BE2C (cell line): ENCODE results near the gene ZNF335.

Source experiments
- DNase-seq: peaks from one replicate; pipeline ENCODE4 v3.0.0-alpha.2; 2020
- H3K27me3 ChIP-seq: fragments of 250-450 bp; sonication (Bioruptor Pico); 2 replicates; pipeline ENCODE4 v1.5.1; 2020; ENCODE audit warnings: mild to moderate bottlenecking
- H3K36me3 ChIP-seq: fragments of 250-450 bp; sonication (Bioruptor Pico); 2 replicates; pipeline ENCODE4 v1.5.1; 2020; ENCODE audit warnings: mild to moderate bottlenecking
- H3K4me1 ChIP-seq: fragments of 250-450 bp; sonication (Bioruptor Pico); 2 replicates; pipeline ENCODE4 v1.5.1; 2020
- H3K4me3 ChIP-seq: 2 replicates; pipeline ENCODE4 v1.5.1; 2011; ENCODE audit warnings: low read depth, low read length
- H3K9me3 ChIP-seq: fragments of 250-450 bp; sonication (Bioruptor Pico); 2 replicates; pipeline ENCODE4 v1.5.1; 2020
- TF ChIP-seq, protein P1 (sequence below): IDR thresholded peaks from 2 replicates; pipeline ENCODE4 v1.5.1; 2012; ENCODE audit warnings: mild to moderate bottlenecking, low read depth, low read length

Gene ZNF335

DNA sequence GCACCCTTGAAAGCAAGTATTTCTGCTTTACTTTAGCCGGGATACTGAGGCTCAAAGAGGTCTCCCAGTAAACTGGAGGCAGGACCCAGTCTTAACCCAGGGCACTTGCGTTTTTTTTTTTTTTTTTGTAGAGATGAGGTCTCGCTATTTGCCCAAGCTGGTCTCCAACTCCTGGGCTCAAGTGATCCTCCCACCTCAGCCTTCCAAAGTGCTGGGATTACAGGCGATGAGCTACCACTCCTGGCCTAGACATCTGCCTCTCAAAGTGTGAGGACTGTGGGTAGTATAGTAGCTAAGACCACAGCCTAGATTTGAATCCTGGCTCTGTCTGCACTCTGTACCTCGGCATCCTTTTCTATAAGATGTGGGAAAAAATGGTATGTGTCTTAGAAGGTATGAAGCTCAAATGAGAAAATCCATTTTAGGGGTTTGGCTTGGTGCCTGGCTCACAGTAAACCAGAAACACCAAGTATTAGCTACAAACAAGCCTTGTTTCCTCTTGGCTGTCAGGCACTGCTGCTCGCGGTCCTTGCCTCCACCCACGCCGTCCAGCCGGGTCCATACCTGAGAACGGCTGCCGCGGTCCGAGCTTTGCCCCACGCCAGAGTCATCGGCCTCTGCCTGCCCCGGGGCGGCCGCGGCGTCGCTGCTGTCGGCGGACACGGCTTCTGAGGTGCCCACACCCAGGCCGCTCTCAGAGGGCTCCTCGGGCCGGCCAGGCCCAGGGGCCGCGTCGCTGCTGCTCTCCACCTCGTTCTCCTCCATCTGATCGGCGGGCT lies 1.2 kb downstream of the ZNF335 start:
- TF ChIP-seq, protein P1, sequence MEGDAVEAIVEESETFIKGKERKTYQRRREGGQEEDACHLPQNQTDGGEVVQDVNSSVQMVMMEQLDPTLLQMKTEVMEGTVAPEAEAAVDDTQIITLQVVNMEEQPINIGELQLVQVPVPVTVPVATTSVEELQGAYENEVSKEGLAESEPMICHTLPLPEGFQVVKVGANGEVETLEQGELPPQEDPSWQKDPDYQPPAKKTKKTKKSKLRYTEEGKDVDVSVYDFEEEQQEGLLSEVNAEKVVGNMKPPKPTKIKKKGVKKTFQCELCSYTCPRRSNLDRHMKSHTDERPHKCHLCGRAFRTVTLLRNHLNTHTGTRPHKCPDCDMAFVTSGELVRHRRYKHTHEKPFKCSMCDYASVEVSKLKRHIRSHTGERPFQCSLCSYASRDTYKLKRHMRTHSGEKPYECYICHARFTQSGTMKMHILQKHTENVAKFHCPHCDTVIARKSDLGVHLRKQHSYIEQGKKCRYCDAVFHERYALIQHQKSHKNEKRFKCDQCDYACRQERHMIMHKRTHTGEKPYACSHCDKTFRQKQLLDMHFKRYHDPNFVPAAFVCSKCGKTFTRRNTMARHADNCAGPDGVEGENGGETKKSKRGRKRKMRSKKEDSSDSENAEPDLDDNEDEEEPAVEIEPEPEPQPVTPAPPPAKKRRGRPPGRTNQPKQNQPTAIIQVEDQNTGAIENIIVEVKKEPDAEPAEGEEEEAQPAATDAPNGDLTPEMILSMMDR, result no peak
- no peak for DNase-seq
- no peaks in the 10 kb centered on the region for H3K27me3 ChIP-seq
- no peaks in the 10 kb centered on the region for H3K9me3 ChIP-seq
- H3K36me3 ChIP-seq, result peaks cover 30% of the 10 kb centered on the region
- peaks cover 4% of the 10 kb centered on the region; the same call in 1 of the 2 replicates for H3K4me1 ChIP-seq
- peak overlapping the region; percentile 87 for H3K4me3 ChIP-seq

DNA sequence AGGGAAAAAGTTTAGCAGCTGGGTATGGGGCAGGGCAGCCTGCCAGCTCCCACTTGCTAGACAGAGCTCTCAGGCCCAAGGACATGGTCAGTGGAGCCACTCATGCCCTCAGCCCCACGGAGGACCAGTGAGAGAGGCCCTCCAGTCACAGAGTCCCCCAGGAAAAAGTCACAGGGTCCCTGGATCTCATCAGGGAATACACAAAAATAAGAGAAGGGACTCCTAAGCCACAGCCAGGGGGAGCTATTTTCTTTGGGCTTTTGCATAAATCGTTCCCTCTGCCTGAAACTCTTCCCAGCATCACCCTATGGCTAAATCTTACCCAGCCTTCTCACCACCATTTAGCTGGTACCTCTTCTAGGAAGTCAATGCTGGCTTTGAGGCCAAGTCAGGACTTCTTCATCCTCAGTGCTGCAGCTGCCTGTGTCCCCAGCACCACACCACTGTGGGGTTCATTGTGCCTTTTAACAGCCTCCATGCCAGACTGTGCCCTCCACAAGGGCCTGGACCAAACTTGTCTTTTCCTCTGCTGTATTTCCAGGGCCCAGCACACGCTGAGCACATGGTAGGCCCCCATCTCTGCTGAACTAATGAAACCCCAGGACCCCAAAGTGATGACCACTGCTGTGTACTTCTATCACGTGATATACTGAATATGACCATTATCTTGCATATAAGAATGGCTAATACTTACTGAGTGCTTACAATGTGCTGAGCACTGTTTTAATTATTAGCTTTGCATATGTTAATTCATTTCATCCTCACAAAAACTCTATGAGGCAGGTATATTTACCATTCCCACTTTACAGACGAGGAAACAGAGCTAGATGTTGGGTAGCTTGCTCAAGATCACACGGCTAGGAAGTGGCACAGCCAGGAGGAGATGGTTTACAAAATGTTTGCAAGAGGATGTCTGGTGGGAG lies 2.0 kb downstream of the ZNF335 start:
- H3K36me3 ChIP-seq, result peaks cover 38% of the 10 kb centered on the region
- no peaks in the 10 kb centered on the region for H3K27me3 ChIP-seq
- H3K4me3 ChIP-seq, result peak overlapping the region; percentile 87
- peak; percentile 71 for DNase-seq
- TF ChIP-seq, protein P1, result peak; percentile 89
- H3K9me3 ChIP-seq, result no peaks in the 10 kb centered on the region
- peaks cover 4% of the 10 kb centered on the region; the same call in 1 of the 2 replicates for H3K4me1 ChIP-seq

DNA sequence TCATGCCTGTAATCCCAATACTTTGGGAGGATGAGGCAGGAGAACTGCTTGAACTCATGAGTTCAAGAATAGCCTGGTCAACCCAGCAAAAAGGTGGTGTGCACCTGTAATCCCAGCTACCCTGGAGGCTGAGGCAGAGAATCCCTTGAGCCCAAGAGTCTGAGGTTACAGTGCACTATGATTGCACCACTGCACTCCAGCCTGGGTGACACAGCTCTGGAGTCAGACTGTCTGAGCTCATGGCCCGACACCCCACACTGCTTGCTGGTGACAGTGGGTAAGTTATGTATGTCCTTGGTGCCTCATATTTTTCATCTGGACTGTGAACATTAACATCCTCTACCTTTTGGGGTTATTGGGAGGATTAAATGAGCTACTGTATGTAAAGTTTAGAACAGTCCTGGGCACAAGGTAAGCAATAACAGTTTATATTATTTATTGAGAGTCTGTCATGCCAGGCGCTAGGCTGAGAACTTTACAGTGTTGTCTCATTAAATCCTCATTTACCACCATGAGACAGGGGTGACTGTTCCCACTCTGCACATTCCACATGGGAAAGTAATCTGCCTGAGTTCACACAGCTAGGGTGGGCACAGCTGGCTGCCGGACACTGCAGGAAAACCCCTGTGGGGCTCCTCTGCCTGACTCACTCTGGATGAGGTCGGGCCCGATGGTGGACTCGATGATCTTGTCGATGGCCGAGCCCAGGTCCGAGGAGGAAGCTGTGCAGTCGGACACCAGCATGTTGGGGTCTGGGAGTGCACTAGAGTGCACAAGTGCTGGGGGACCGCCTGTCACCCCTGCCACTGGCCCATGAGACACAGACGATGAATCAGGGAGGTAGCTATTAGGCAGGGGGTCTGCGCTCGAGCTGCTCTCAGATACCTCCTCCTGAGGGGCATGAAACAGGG lies 2.9 kb downstream of the ZNF335 start:
- no peaks in the 10 kb centered on the region for H3K27me3 ChIP-seq
- peaks cover 40% of the 10 kb centered on the region for H3K36me3 ChIP-seq
- H3K9me3 ChIP-seq, result no peaks in the 10 kb centered on the region
- no peak for DNase-seq
- TF ChIP-seq, protein P1, result no peak
- no peak overlapping the region for H3K4me3 ChIP-seq
- peaks cover 4% of the 10 kb centered on the region; the same call in 1 of the 2 replicates for H3K4me1 ChIP-seq

DNA sequence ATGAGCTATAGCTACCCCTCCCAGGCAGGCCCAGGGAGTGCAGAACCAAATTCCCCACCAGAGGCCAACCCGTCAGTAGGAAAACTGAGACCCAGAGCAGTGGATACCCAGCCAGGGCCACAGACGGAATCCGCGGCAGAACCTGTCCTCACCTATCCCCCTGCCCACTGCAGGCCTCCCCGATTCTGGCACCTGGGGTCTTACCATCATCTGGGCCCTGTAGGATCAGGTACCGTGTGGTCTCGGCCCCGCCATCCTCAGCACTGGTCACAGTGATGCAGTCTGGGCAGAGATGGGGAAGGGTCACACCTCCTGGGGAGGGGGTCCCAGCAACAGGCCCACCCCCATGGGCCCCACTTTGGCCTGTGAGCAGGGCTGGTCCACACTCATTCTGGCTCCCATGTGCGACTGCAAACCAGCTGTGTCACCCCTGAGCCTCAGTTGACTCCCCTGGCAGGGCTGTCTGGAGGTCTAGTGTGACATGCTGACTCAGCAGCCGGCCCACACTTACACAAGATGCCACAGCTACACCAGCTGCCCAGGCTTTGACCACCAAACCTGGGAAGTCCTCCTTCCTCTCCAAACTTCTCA lies 3.8 kb downstream of the ZNF335 start:
- no peaks in the 10 kb centered on the region for H3K9me3 ChIP-seq
- no peak overlapping the region for H3K4me3 ChIP-seq
- no peak for DNase-seq
- peaks cover 49% of the 10 kb centered on the region for H3K36me3 ChIP-seq
- peaks cover 4% of the 10 kb centered on the region; the same call in 1 of the 2 replicates for H3K4me1 ChIP-seq
- H3K27me3 ChIP-seq, result no peaks in the 10 kb centered on the region
- TF ChIP-seq, protein P1, result no peak

DNA sequence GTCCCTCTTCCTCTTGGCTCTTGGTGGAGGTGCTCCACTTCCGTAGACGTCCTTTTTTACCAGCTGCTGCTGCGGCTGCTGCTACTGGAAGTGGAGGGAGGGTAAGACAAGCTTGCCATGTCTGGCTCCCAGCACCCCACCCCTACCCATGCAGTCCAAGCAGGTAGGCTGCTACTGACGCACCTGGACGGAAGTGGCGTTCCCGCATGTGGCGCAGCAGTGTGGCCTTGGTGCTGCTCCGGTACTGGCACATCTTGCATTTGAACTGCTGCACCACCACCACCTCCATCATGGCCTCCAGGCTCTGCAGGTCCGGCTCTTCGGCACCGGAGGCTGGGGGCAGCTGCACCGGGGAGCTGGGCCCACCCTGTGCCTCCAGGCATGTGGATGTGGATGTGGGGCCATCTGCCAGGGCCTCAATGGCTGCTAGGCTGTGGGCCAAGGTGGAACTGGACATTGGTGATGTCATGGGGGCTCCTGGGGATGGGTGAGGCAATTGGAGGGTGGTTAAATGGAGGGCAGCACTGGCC lies 4.4 kb downstream of the ZNF335 start:
- Histone ChIP-seq H3K27me3 (no peaks in the 10 kb centered on the region), H3K36me3 (peaks cover 54% of the 10 kb centered on the region), H3K4me3 (no peak overlapping the region), H3K9me3 (no peaks in the 10 kb centered on the region), H3K4me1 (peaks cover 4% of the 10 kb centered on the region; the same call in 1 of the 2 replicates)
- TF ChIP-seq, protein P1, result no peak
- DNase-seq, result no peak
